Measurements from ENCODE around the gene LUZP2. TPM values are rescaled to one million over a fixed set of nuclear protein-coding genes. Genes with fewer than 3 reads are reported as not detected.

Gene LUZP2
- total and polyA plus RNA-seq, 9 of the 15 experiments (the other 6 are each of a cell fraction or from before 2014, with no cell fraction given), result not detected

DNA sequence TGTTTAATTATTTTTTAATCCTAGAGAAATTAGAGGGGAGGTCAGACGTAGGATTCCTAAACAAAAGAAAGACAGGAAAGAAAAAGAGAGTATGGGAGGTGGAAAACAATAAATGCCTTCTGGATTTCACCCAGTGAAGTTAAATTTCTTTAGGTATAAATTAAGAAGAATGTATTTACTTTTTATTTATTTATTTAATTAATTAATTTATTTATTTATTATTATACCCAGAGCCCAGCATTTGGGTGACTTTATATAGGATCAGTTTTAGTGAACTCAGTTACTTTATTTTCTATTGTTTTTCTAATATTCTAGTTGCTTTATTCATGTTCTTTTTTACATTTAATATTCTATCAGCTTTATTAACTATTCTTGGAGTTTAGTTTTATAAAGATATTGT, 551.8 kb downstream of the LUZP2 start:
- H3K4me1 ChIP-seq (replicated peaks in 1 of 2; ENCODE audit: control insufficient read depth in 2 of 2, insufficient read depth in 2 of 2, low read length in 2 of 2), result no peaks in the 10 kb centered on the region
- in situ Hi-C loops (cut with MboI), result no loop called here
- CTCF ChIA-PET (ENCODE audit: low intra/inter-chr PET ratio), result no interaction called here
- H3K9ac ChIP-seq (ENCODE audit: insufficient read depth in 1 of 2, low read depth in 2 of 2, low read length in 2 of 2), result no peak overlapping the region
- POLR2A ChIA-PET, result no interaction called here
- no peak for FAIRE-seq
- WGBS (ENCODE audit: insufficient coverage, low coverage, missing lambda C conversion rate), result 0% methylated on average over 1 of the region's 1 CpG
- intact Hi-C loops (cut with micrococcal nuclease), result no loop called here
- no peaks in the 10 kb centered on the region for H3K36me3 ChIP-seq (ENCODE audit: control insufficient read depth, insufficient read depth, low read length)
- no peaks in the 10 kb centered on the region for H4K20me1 ChIP-seq (replicated peaks; ENCODE audit: control insufficient read depth, insufficient read depth, low read length)
- H3K4me3 ChIP-seq, result no peak overlapping the region
- BruUV-seq (replicated peaks), result no TSS peak
- H3K79me2 ChIP-seq (ENCODE audit: control insufficient read depth, insufficient read depth, low read length), result no peaks in the 10 kb centered on the region
- H3K9me3 ChIP-seq (replicated peaks; ENCODE audit: control insufficient read depth, insufficient read depth, low read depth, low read length), result no peaks in the 10 kb centered on the region
- H3K27me3 ChIP-seq (ENCODE audit: control insufficient read depth in 2 of 2, insufficient read depth in 2 of 2, low read length in 2 of 2), result no peaks in the 10 kb centered on the region
- ATAC-seq, result no peak
- no peak overlapping the region for H3K4me2 ChIP-seq (ENCODE audit: insufficient read depth, low read length)
- no peaks in the 10 kb centered on the region for H3K9me1 ChIP-seq (ENCODE audit: control insufficient read depth, insufficient read depth, low read length)
- H2AFZ ChIP-seq (ENCODE audit: low read depth, low read length), result no peak overlapping the region
- H3K27ac ChIP-seq (ENCODE audit: extremely low read depth, low read depth, low read length), result no peak overlapping the region
- DNase-seq (ENCODE audit: extremely low read depth in 1 of 4, low spot score in 3 of 4), result no peak
- TF ChIP-seq, protein P1, sequence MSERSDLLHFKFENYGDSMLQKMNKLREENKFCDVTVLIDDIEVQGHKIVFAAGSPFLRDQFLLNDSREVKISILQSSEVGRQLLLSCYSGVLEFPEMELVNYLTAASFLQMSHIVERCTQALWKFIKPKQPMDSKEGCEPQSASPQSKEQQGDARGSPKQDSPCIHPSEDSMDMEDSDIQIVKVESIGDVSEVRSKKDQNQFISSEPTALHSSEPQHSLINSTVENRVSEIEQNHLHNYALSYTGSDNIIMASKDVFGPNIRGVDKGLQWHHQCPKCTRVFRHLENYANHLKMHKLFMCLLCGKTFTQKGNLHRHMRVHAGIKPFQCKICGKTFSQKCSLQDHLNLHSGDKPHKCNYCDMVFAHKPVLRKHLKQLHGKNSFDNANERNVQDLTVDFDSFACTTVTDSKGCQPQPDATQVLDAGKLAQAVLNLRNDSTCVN (CRISPR knock-in tag; IDR thresholded peaks at IDR 0.05), result no peak
- TF ChIP-seq, protein P2, sequence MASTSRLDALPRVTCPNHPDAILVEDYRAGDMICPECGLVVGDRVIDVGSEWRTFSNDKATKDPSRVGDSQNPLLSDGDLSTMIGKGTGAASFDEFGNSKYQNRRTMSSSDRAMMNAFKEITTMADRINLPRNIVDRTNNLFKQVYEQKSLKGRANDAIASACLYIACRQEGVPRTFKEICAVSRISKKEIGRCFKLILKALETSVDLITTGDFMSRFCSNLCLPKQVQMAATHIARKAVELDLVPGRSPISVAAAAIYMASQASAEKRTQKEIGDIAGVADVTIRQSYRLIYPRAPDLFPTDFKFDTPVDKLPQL (IDR thresholded peaks at IDR 0.05; ENCODE audit: extremely low read depth, insufficient read length), result no peak
- TF ChIP-seq, protein P3, sequence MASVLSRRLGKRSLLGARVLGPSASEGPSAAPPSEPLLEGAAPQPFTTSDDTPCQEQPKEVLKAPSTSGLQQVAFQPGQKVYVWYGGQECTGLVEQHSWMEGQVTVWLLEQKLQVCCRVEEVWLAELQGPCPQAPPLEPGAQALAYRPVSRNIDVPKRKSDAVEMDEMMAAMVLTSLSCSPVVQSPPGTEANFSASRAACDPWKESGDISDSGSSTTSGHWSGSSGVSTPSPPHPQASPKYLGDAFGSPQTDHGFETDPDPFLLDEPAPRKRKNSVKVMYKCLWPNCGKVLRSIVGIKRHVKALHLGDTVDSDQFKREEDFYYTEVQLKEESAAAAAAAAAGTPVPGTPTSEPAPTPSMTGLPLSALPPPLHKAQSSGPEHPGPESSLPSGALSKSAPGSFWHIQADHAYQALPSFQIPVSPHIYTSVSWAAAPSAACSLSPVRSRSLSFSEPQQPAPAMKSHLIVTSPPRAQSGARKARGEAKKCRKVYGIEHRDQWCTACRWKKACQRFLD (CRISPR knock-in tag; IDR thresholded peaks at IDR 0.05), result no peak
- TF ChIP-seq ETV1 (tag; conservative IDR thresholded peaks at IDR 0.05; ENCODE audit: low read depth) (no peak), CBX3 (IDR thresholded peaks at IDR 0.05; ENCODE audit: borderline replicate concordance in 1 of 2, low read length in 2 of 2) (no peak), NR3C1 (CRISPR knock-in tag; IDR thresholded peaks at IDR 0.05) (no peak), IRF2 (CRISPR knock-in tag; IDR thresholded peaks at IDR 0.05) (no peak), ZFP1 (CRISPR knock-in tag; IDR thresholded peaks at IDR 0.05) (no peak), LCOR (CRISPR knock-in tag; IDR thresholded peaks at IDR 0.05) (no peak), KAT7 (CRISPR knock-in tag; IDR thresholded peaks at IDR 0.05; ENCODE audit: borderline replicate concordance) (no peak), KDM5B (IDR thresholded peaks at IDR 0.05; ENCODE audit: insufficient replicate concordance, low read depth, low read length) (no peak), ZNF12 (CRISPR knock-in tag; IDR thresholded peaks at IDR 0.05) (no peak), TSC22D4 (tag; IDR thresholded peaks at IDR 0.05) (no peak), ZNF134 (CRISPR knock-in tag; conservative IDR thresholded peaks at IDR 0.05) (no peak), PTBP1 (IDR thresholded peaks at IDR 0.05; ENCODE audit: low read depth, low read length) (no peak), MAZ (CRISPR knock-in tag; conservative IDR thresholded peaks at IDR 0.05 in 1 of 2, IDR thresholded peaks at IDR 0.05 in 1 of 2) (no peak)
- TF ChIP-seq, protein P4, sequence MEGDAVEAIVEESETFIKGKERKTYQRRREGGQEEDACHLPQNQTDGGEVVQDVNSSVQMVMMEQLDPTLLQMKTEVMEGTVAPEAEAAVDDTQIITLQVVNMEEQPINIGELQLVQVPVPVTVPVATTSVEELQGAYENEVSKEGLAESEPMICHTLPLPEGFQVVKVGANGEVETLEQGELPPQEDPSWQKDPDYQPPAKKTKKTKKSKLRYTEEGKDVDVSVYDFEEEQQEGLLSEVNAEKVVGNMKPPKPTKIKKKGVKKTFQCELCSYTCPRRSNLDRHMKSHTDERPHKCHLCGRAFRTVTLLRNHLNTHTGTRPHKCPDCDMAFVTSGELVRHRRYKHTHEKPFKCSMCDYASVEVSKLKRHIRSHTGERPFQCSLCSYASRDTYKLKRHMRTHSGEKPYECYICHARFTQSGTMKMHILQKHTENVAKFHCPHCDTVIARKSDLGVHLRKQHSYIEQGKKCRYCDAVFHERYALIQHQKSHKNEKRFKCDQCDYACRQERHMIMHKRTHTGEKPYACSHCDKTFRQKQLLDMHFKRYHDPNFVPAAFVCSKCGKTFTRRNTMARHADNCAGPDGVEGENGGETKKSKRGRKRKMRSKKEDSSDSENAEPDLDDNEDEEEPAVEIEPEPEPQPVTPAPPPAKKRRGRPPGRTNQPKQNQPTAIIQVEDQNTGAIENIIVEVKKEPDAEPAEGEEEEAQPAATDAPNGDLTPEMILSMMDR (IDR thresholded peaks at IDR 0.05 in 2 of 3, conservative IDR thresholded peaks at IDR 0.05 in 1 of 3; ENCODE audit: insufficient read depth in 2 of 3, low read depth in 1 of 3, low read length in 3 of 3), result no peak
- TF ChIP-seq, protein P5, sequence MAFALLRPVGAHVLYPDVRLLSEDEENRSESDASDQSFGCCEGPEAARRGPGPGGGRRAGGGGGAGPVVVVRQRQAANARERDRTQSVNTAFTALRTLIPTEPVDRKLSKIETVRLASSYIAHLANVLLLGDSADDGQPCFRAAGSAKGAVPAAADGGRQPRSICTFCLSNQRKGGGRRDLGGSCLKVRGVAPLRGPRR (CRISPR knock-in tag; IDR thresholded peaks at IDR 0.05), result no peak
